HepG2 (cell line): ENCODE results near the gene SPSB2. TPM values are rescaled to one million over a fixed set of nuclear protein-coding genes. Genes with fewer than 3 reads are reported as not detected.

Source experiments
- KDM2A ChIP-seq: sonication (generic); formaldehyde crosslinking; IDR thresholded peaks from 2 replicates; pipeline ENCODE4 v1.4.0; 2020; ENCODE audit warnings: low read depth, missing genetic modification reagents, borderline replicate concordance
- KLF16 ChIP-seq, 2 experiments: sonication (generic) in 1 of 2; formaldehyde crosslinking in 1 of 2; IDR thresholded peaks; 2 replicates each; pipeline versions ENCODE4 v1.6.1 to v1.8.0; 2016 to 2023; ENCODE audit warnings: missing genetic modification reagents in 2 of 2, missing compliant biosample characterization in 1 of 2
- MTF1 ChIP-seq: sonication (generic); formaldehyde crosslinking; IDR thresholded peaks from 2 replicates; pipeline ENCODE4 v1.5.0; 2020; ENCODE audit warnings: missing genetic modification reagents
- MYC ChIP-seq: sonication (generic); formaldehyde crosslinking; IDR thresholded peaks from 2 replicates; pipeline ENCODE4 v1.9.0; 2021; ENCODE audit warnings: missing genetic modification reagents, borderline replicate concordance
- TBX2 ChIP-seq: sonication (generic); formaldehyde crosslinking; IDR thresholded peaks from 2 replicates; pipeline ENCODE4 v1.5.0; 2020; ENCODE audit warnings: missing genetic modification reagents, mild to moderate bottlenecking, borderline replicate concordance
- TEAD3 ChIP-seq: optimal IDR thresholded peaks from 2 replicates; pipeline ENCODE3; 2016; ENCODE audit warnings: borderline replicate concordance
- YEATS2 ChIP-seq: sonication (generic); formaldehyde crosslinking; IDR thresholded peaks from 2 replicates; pipeline ENCODE4 v1.4.0; 2020; ENCODE audit warnings: missing genetic modification reagents, borderline replicate concordance
- polyA plus RNA-seq, 8 experiments: library from polyadenylated mRNA; depleted of rRNA in 3 of 8; stranded (reverse) in 7 of 8; unstranded in 1 of 8; fragments of >200 nt; fragmentation: Illumina TruSeq in 4 of 8; extraction: Trizol in 4 of 8; gene quantifications; 2 replicates each; pipeline versions ENCODE4 v1.2.1 to v1.2.3, GENCODE V29; 2011 to 2016; ENCODE audit warnings: low read depth in 4 of 8, missing spikeins in 1 of 8, mixed read lengths in 1 of 8; ENCODE audit not compliant: insufficient read depth in 1 of 8
- total RNA-seq, 5 experiments: library from RNA; depleted of rRNA; stranded (reverse); fragments of >200 nt; fragmentation: Illumina TruSeq; extraction: Trizol; gene quantifications; 2 replicates each; pipeline ENCODE4 v1.2.3, GENCODE V29; 2016; ENCODE audit warnings: low read depth in 1 of 5
- TF ChIP-seq, protein P1 (sequence below), 2 experiments: sonication (generic) in 1 of 2; formaldehyde crosslinking in 1 of 2; IDR thresholded peaks; 2 replicates each; pipeline versions ENCODE4 v1.4.0 to v1.6.1; 2018 to 2020; ENCODE audit warnings: missing genetic modification reagents in 2 of 2, borderline replicate concordance in 1 of 2, low read depth in 1 of 2, mild to moderate bottlenecking in 1 of 2, missing biosample characterization in 1 of 2
- TF ChIP-seq, protein P2 (sequence below): IDR thresholded peaks from 2 replicates; pipeline ENCODE4 v1.6.1; 2016; ENCODE audit warnings: missing compliant biosample characterization, missing genetic modification reagents, borderline replicate concordance
- TF ChIP-seq, protein P3 (sequence below): sonication (generic); formaldehyde crosslinking; IDR thresholded peaks from 2 replicates; pipeline ENCODE4 v1.5.0; 2020; ENCODE audit warnings: mild to moderate bottlenecking, missing genetic modification reagents
- TF ChIP-seq, protein P4 (sequence below), 2 experiments: sonication (generic) in 1 of 2; formaldehyde crosslinking in 1 of 2; IDR thresholded peaks; 2 replicates each; pipeline versions ENCODE4 v1.5.1 to v1.6.1; 2011 to 2020; ENCODE audit warnings: borderline replicate concordance in 1 of 2, low read depth in 1 of 2, low read length in 1 of 2, mild to moderate bottlenecking in 1 of 2, missing genetic modification reagents in 1 of 2, moderate library complexity in 1 of 2
- TF ChIP-seq, protein P5 (sequence below): IDR thresholded peaks from 2 replicates; pipeline ENCODE4 v1.6.1; 2016; ENCODE audit warnings: missing genetic modification reagents, missing compliant biosample characterization
- TF ChIP-seq, protein P6 (sequence below): IDR thresholded peaks from 2 replicates; pipeline ENCODE4 v1.6.1; 2016
- TF ChIP-seq, protein P7 (sequence below): sonication (generic); formaldehyde crosslinking; IDR thresholded peaks from 2 replicates; pipeline ENCODE4 v1.5.1; 2020; ENCODE audit warnings: mild to moderate bottlenecking, missing genetic modification reagents, moderate library complexity

The SPSB2 gene
- total and polyA plus RNA-seq, 2 of the 13 experiments (the other 11 are each of a cell fraction or from before 2014, with no cell fraction given) = 2.0 to 6.2 TPM

DNA sequence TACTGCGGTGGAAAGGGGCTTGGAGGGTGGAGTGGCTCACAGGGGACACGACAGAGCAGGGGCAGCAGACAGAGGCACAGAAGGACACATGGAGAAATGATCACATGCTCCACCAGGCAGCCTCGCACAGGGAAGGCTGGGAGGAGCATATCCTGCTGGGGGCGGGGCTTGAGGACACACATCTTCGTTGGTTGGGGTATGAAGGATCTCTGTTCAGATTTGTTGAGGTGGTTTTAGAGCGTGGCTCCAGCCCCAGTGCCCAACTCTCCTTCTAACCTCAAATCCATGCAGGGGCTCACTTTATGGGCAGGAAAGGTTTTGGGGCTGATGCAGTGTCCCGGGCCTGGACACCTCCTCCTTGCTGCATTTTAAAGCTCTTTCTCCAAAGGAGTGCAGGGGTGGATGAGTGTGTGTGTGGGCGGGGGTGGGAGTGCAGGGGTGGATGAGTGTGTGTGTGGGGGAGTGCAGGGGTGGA lies 45.6 kb downstream of the SPSB2 start (continued):
- TF ChIP-seq, protein P1, sequence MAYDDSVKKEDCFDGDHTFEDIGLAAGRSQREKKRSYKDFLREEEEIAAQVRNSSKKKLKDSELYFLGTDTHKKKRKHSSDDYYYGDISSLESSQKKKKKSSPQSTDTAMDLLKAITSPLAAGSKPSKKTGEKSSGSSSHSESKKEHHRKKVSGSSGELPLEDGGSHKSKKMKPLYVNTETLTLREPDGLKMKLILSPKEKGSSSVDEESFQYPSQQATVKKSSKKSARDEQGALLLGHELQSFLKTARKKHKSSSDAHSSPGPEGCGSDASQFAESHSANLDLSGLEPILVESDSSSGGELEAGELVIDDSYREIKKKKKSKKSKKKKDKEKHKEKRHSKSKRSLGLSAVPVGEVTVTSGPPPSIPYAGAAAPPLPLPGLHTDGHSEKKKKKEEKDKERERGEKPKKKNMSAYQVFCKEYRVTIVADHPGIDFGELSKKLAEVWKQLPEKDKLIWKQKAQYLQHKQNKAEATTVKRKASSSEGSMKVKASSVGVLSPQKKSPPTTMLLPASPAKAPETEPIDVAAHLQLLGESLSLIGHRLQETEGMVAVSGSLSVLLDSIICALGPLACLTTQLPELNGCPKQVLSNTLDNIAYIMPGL (CRISPR knock-in tag; IDR thresholded peaks at IDR 0.05; ENCODE audit: borderline replicate concordance in 1 of 2, low read depth in 1 of 2) = 0 out of 4 replicates have a peak, but pooled peaks of 1 of the 2 experiments have one; percentile 22
- TF ChIP-seq, protein P2, sequence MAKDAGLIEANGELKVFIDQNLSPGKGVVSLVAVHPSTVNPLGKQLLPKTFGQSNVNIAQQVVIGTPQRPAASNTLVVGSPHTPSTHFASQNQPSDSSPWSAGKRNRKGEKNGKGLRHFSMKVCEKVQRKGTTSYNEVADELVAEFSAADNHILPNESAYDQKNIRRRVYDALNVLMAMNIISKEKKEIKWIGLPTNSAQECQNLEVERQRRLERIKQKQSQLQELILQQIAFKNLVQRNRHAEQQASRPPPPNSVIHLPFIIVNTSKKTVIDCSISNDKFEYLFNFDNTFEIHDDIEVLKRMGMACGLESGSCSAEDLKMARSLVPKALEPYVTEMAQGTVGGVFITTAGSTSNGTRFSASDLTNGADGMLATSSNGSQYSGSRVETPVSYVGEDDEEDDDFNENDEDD (CRISPR knock-in tag) = 0 out of 2 replicates have a peak, but pooled peaks have one; percentile 13
- TF ChIP-seq, protein P3, sequence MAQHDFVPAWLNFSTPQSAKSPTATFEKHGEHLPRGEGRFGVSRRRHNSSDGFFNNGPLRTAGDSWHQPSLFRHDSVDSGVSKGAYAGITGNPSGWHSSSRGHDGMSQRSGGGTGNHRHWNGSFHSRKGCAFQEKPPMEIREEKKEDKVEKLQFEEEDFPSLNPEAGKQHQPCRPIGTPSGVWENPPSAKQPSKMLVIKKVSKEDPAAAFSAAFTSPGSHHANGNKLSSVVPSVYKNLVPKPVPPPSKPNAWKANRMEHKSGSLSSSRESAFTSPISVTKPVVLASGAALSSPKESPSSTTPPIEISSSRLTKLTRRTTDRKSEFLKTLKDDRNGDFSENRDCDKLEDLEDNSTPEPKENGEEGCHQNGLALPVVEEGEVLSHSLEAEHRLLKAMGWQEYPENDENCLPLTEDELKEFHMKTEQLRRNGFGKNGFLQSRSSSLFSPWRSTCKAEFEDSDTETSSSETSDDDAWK (CRISPR knock-in tag) = no peak
- TF ChIP-seq MTF1 (CRISPR knock-in tag) = no peak
- TF ChIP-seq, protein P4, sequence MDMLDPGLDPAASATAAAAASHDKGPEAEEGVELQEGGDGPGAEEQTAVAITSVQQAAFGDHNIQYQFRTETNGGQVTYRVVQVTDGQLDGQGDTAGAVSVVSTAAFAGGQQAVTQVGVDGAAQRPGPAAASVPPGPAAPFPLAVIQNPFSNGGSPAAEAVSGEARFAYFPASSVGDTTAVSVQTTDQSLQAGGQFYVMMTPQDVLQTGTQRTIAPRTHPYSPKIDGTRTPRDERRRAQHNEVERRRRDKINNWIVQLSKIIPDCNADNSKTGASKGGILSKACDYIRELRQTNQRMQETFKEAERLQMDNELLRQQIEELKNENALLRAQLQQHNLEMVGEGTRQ (IDR thresholded peaks at IDR 0.05; ENCODE audit: low read depth, low read length) = 0 out of 2 replicates have a peak, but pooled peaks have one; percentile 3
- TF ChIP-seq, protein P4 (CRISPR knock-in tag; IDR thresholded peaks at IDR 0.05; ENCODE audit: borderline replicate concordance) = peak; percentile 67; the same call in 1 of the 2 replicates
- TF ChIP-seq MYC (CRISPR knock-in tag) = peak; percentile 61; the same call in 1 of the 2 replicates
- peak; percentile 18; the same call in 1 of the 2 replicates for TF ChIP-seq KDM2A (CRISPR knock-in tag)
- TF ChIP-seq, protein P5, sequence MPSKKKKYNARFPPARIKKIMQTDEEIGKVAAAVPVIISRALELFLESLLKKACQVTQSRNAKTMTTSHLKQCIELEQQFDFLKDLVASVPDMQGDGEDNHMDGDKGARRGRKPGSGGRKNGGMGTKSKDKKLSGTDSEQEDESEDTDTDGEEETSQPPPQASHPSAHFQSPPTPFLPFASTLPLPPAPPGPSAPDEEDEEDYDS (CRISPR knock-in tag) = peak; percentile 64
- TF ChIP-seq YEATS2 (CRISPR knock-in tag) = peak; percentile 27; the same call in 1 of the 2 replicates
- TF ChIP-seq, protein P6, sequence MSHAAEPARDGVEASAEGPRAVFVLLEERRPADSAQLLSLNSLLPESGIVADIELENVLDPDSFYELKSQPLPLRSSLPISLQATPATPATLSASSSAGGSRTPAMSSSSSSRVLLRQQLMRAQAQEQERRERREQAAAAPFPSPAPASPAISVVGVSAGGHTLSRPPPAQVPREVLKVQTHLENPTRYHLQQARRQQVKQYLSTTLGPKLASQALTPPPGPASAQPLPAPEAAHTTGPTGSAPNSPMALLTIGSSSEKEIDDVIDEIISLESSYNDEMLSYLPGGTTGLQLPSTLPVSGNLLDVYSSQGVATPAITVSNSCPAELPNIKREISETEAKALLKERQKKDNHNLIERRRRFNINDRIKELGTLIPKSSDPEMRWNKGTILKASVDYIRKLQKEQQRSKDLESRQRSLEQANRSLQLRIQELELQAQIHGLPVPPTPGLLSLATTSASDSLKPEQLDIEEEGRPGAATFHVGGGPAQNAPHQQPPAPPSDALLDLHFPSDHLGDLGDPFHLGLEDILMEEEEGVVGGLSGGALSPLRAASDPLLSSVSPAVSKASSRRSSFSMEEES (CRISPR knock-in tag) = peak; percentile 81
- TF ChIP-seq, protein P7, sequence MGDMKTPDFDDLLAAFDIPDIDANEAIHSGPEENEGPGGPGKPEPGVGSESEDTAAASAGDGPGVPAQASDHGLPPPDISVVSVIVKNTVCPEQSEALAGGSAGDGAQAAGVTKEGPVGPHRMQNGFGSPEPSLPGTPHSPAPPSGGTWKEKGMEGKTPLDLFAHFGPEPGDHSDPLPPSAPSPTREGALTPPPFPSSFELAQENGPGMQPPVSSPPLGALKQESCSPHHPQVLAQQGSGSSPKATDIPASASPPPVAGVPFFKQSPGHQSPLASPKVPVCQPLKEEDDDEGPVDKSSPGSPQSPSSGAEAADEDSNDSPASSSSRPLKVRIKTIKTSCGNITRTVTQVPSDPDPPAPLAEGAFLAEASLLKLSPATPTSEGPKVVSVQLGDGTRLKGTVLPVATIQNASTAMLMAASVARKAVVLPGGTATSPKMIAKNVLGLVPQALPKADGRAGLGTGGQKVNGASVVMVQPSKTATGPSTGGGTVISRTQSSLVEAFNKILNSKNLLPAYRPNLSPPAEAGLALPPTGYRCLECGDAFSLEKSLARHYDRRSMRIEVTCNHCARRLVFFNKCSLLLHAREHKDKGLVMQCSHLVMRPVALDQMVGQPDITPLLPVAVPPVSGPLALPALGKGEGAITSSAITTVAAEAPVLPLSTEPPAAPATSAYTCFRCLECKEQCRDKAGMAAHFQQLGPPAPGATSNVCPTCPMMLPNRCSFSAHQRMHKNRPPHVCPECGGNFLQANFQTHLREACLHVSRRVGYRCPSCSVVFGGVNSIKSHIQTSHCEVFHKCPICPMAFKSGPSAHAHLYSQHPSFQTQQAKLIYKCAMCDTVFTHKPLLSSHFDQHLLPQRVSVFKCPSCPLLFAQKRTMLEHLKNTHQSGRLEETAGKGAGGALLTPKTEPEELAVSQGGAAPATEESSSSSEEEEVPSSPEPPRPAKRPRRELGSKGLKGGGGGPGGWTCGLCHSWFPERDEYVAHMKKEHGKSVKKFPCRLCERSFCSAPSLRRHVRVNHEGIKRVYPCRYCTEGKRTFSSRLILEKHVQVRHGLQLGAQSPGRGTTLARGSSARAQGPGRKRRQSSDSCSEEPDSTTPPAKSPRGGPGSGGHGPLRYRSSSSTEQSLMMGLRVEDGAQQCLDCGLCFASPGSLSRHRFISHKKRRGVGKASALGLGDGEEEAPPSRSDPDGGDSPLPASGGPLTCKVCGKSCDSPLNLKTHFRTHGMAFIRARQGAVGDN (CRISPR knock-in tag) = peak; percentile 68
- TF ChIP-seq TEAD3 (CRISPR knock-in tag) = peak; percentile 39
- TF ChIP-seq KLF16 (CRISPR knock-in tag; IDR thresholded peaks at IDR 0.05) = no peak
- TF ChIP-seq TBX2 (CRISPR knock-in tag) = 0 out of 2 replicates have a peak, but pooled peaks have one; percentile 31
